Measurements from ENCODE around the gene RASGRP1.

- TF ChIP-seq CTCF (IDR thresholded peaks at IDR 0.05 in 2 of 3, conservative IDR thresholded peaks at IDR 0.05 in 1 of 3; ENCODE audit: borderline replicate concordance in 1 of 3, insufficient read depth in 1 of 3, low read depth in 2 of 3, low read length in 2 of 3): no peak
- TF ChIP-seq ATF3 (IDR thresholded peaks at IDR 0.05): no peak
- TF ChIP-seq EZH2 (IDR thresholded peaks at IDR 0.05): no peak
- TF ChIP-seq SP1 (IDR thresholded peaks at IDR 0.05; ENCODE audit: low read depth): no peak
- no peak for TF ChIP-seq RAD21 (IDR thresholded peaks at IDR 0.05; ENCODE audit: low read depth)
- TF ChIP-seq MAX (IDR thresholded peaks at IDR 0.05): no peak
- TF ChIP-seq EZH2phosphoT487 (IDR thresholded peaks at IDR 0.05; ENCODE audit: borderline replicate concordance): no peak
- no peak for TF ChIP-seq YY1 (IDR thresholded peaks at IDR 0.05; ENCODE audit: extremely low read depth, insufficient replicate concordance, low read depth, low read length)
- TF ChIP-seq ZFX (IDR thresholded peaks at IDR 0.05): no peak
- no peak for TF ChIP-seq REST (IDR thresholded peaks at IDR 0.05; ENCODE audit: low read depth)
Observed at GRCh38 chr15:38455092-38455491, 109.5 kb downstream of the RASGRP1 start.

Measured in HCT116 (cell line).